Fibroblast of peridontal ligament (primary cell): ENCODE results near the gene STK38.
"Not testable (repeated sequence)": the region's sequence is repeated elsewhere in the genome, so short reads cannot be mapped to it uniquely, and the experiment has no call there.

Experiments
- DNase-seq: peaks from one replicate; pipeline ENCODE4 v3.0.0-alpha.2; 2010; ENCODE audit errors: extremely low read depth

The STK38 gene

DNA sequence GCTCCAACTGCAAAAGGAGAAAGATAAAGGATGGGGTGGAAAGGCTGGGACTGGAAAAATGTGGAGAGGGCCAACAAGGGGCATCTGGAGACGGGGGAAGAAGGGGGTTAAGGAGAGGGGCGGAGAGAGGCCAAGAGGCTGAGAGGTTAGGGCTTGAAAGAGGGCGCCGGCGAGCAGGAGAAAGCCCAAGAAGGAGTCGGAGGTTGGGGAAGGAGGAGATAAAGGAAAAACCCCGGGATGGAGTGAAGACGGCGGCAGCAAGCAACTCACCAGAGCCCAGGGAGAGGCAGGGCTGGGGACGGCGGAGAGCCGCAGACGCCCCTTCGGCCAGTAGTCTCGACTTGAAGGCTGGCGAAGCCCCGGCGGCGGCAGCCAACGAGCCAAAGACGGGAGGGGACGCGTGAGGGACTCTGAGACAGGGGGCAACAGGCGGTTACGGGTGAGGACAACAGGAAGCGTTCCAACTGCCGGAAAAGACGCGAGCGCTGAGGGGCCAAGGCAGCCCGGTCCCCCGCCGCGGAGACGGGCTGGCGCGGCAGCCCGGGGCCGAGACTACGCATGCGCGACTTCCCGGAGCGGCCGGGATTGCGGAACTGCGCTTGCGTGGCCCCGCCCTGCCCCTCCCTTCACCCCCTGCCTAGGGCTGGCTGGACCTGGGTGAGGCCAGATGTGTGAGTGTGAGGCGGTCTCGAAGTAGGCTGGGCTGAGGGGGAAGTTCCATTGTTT, at the start of gene STK38:
Gene STK38, minus strand, starts transcription at position 560 of the 726 bp plus-strand sequence. CDS start 7,277 bp downstream, outside the sequence.
- DNase-seq, result peak; percentile 79

DNA sequence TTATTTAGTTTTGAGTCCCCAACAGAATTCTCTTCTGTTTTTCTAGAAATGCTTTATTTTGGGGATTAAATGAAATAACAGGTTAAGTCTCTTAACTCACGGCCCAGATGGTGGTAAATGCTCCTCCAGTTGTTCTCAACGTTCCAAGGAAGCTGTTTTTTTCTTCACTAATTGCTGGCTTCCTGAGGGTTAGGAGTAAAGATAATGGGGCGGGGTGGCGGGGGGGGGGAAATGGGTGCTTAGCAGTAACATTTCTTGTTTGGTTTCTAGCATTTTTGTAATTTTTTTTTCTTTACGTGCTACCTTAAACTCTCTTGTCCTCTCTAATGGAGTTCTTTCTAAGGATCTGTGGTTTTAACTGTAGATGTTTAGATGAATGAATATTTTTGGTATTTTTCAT, 49.1 kb upstream of the STK38 start:
- DNase-seq, result peak; percentile 51

- peak; percentile 69 for DNase-seq
Measured at GRCh38 chr6:36594816-36595643, 47.8 kb upstream of the STK38 start.

- peak; percentile 98 for DNase-seq
Measured at GRCh38 chr6:36594029-36594815, 46.9 kb upstream of the STK38 start, which contains the start of gene SRSF3. Gene SRSF3 (plus strand): TSS chr6:36594362. CDS start chr6:36596763, 2,401 bp downstream.

- DNase-seq, result no peak
Measured at GRCh38 chr6:36593569-36594028, 46.3 kb upstream of the STK38 start.

DNA sequence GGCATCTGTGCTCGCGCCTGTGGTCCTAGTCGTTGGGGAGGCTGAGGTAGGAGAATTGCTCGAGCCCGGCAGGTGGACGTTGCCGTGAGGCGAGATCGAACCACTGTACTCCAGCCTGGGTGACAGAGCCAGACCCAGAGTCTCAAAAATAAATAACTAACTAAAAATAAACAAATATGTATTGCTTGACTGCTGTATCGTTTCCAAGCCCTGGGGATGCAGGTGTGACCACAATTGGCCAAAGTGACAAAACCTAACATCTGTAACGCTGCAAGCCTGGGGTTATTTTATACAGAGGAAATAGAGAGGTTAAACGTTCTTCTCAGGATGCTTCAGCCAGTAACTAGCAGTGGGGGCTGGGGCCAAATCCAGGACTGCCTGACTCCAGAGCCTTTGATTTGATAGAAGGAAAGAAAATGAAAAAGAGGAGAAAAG, 45.0 kb upstream of the STK38 start:
- DNase-seq, result no peak

GRCh38 chr6:36590237-36590636, 43.0 kb upstream of the STK38 start:
- DNase-seq, result peak; percentile 75

GRCh38 chr6:36589025-36589400, 41.7 kb upstream of the STK38 start:
- DNase-seq, result not testable (repeated sequence)

DNA sequence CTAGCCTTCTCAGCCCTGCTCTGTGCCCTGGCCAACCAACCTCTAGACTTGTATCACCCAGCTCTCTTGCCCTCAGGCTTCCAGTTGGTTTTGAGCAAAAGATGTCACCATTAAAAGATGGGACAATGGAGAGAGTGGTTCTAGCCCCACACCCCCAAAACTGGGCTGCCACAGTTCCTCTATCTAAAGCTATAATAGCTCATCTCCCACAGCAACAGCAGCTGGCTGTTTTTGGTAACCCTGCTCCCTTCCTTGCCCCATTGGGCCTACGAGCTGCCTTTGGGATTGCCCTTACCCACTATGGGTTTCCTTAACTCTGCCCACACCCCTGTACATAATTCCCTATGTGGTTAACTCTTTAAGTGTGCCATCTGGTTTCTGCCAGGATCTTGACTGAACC, 39.3 kb upstream of the STK38 start:
- DNase-seq, result no peak

DNA sequence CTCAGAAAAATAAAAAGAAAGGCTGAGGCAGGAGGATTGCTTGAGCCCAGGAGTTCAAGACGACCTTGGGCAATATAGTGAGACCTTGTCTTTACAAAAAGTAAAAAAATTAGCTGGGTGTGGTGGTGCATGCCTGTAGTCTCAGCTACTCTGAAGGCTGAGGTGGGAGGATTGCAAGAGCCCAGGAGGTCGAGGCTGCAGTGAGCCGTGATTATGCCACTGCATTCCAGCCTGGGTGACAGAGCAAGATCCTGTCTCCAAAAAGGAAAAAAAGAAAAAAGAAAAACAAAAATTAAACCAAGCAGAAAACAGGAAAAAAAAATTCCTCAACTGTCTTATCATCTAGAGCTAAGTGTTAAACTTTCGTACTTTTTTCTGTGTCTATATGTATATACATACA, 34.4 kb upstream of the STK38 start:
- no peak for DNase-seq

DNA sequence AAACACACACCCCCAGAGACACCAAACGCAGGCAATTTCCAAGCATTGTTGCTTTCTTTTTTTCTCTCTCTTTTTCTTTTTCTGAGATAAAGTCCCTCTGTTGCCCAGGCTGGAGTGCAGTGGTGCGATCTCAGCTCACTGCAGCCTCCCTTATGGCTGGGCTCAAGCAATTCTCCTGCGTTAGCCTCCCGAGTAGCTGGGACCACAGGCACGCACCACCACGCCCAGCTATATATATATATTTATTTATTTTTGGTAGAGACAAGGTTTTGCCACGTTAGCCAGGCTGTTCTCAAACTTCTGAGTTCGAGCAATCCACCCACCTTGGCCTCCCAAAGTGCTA, 32.9 kb upstream of the STK38 start:
- no peak for DNase-seq

DNA sequence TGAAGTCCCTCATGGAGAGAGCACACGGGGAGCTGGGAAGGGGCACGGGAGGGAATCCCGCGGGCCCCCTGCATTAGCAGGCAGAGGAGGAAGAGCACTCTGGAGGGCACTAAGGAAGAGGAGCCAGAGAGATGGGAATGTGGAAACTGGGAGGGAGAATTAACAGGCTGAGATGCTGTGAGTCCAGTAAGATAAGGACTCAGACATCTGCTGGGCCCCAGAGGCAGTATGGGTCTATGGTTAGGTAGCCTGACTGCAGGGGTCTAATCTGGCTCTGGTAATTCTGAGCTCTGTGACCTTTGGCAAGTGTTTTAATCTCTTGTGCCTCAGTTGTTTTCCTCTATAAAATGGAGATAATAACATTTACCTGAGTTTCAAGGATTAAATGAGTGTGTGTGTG, 31.2 kb upstream of the STK38 start:
- no peak for DNase-seq

DNA sequence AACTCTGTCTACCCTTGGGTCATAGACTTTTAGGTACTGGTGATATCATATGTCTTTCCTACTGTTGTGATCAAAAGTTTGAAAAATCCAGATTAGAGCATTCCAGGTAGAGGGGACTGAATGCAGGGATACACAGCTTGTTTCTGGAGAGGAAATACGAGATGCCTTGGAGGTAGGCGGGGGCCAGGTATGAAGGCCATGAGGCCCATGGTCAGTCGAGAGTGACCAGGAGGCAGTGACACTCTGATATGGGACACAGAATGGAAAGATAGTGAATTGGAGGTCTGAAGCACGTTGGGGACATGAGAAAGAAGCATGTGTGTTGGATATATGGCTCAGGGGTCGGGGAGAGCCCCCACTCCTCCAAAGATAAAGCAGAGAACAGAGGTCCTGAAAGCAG, 30.8 kb upstream of the STK38 start:
- no peak for DNase-seq

DNA sequence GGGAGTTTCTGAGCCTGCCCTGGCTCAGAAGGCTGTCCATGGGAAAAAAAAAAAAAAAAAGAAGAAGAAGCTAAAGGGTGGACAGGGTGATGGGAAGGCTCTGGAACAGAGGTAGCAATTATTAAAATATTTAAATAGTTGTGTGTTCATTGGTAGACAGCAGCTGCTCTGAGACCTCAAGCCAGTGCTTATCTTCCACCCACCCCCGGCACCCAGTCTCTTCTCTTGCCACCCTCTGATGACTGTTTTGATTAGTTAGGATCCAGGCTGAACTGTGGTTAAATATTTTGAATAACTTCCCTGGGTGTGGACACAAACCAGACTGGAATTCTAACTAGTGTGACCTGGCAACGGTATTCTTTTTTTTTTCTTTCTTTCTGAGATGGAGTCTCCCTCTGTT, 30.0 kb upstream of the STK38 start:
- DNase-seq, result peak; percentile 78

- DNase-seq, result no peak
Measured at GRCh38 chr6:36576578-36576977, 29.3 kb upstream of the STK38 start.

DNA sequence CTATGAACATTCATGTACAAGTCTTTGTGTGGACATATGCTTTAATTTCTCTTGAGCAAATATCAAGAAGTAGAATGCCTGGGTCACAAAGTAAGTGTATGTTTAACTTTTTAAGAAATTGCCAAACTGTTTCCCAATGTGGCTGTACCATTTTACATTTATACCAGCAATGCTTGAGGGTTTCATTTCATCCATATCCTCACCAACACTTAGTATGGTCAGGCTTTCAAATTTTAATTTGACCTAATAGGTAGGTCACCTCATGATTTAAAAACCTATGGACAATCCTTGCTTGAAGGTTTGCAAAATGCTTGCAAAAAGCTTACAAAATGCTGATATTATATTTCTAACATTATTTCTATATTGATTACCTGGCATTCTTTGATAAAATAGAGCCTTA, 27.4 kb upstream of the STK38 start:
- DNase-seq, result no peak

DNA sequence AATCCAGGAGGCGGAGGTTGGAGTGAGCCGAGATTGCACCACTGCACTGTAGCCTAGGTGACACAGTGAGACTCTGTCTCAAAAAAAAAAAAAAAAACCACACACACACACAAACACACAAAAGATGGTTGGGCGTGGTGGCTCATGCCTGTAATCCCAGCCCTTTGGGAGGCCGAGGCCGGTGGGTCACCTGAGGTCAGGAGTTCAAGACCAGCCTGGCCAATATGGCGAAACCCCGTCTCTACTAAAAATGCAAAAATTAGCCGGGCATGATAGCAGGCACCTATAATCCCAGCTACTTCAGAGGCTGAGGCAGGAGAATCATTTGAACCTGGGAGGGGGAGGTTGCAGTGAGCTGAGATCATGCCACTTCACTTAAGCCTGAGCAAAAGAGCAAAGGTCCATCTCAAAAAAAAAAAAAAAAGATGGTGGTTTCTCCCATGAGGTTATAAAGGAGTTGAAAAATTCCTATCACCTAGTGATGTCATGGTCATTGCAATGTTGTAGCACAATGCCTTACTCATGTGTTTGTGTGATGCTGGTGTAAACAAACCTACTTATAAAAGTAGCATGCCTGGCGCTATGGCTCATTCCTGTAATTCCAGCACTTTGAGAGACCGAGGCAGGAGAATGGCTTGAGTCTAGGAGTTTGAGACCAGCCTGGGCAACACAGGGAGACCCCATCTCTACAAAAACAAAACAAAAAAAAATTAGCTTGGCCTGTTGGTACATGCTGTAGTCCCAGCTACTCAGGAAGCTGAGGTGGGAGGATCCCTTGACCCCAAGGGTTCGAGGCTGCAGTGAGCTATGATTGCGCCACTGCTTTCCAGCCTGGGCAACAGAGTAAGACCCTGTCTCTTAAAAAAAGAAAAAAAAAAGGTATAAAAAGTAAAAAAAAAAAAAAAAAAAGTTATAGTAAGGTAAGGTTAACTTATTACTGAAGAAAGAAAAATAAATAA, 25.4 kb upstream of the STK38 start:
- not testable (repeated sequence) for DNase-seq

- DNase-seq, result no peak
Measured at GRCh38 chr6:36571122-36572043, 24.1 kb upstream of the STK38 start.

DNA sequence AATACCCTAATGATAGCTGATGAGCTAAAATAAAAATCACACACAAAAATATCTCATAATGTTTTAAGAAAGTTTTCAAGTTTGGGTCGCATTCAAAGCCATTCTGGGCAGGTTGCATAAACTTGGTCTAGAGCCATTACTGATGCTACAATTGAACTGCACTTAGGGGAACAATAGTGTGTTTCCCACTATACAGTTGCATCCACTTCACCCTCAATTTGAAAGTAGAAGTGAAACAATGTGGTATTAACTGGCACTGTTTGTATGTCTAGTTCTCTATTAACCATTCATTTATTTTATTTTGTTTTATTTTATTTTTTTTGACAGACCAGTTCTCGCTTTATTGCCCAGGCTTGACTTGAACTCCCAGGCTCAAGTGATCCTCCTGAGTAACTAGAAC, 23.0 kb upstream of the STK38 start:
- DNase-seq, result no peak

- no peak for DNase-seq
Measured at GRCh38 chr6:36566418-36566905, 19.2 kb upstream of the STK38 start.
